BLaER1 treated with 17β-estradiol and CSF1 and Interleukin-3, amounts not matched to agents 10 nM and 100 nM (cell line): ENCODE measurements around the gene FARS2.
"Not testable (repeated sequence)": the region's sequence is repeated elsewhere in the genome, so short reads cannot be mapped to it uniquely, and the experiment has no call there.

Experiments
- H3K27ac ChIP-seq, 11 experiments: shearing (Covaris generic); formaldehyde crosslinking; 2 replicates each; pipeline ENCODE4 v1.8.1; 2022
- H3K27me3 ChIP-seq, 11 experiments: shearing (Covaris generic); formaldehyde crosslinking; 2 replicates each; pipeline ENCODE4 v1.8.1; 2022
- H3K36me3 ChIP-seq, 11 experiments: shearing (Covaris generic); formaldehyde crosslinking; 2 replicates each; pipeline ENCODE4 v1.8.1; 2022
- H3K4me1 ChIP-seq, 10 experiments: shearing (Covaris generic); formaldehyde crosslinking; 2 replicates each; pipeline ENCODE4 v1.8.1; 2022
- H3K4me2 ChIP-seq, 11 experiments: shearing (Covaris generic); formaldehyde crosslinking; 2 replicates each; pipeline ENCODE4 v1.8.1; 2022
- H3K4me3 ChIP-seq, 10 experiments: shearing (Covaris generic); formaldehyde crosslinking; 2 replicates each; pipeline ENCODE4 v1.8.1; 2022
- H3K9ac ChIP-seq, 11 experiments: shearing (Covaris generic); formaldehyde crosslinking; 2 replicates each; pipeline ENCODE4 v1.8.1; 2022
- H3K9me3 ChIP-seq, 11 experiments: shearing (Covaris generic); formaldehyde crosslinking; replicated peaks in 1 of 11; 2 replicates each; pipeline ENCODE4 v1.8.1; 2022
- H4K20me1 ChIP-seq, 11 experiments: shearing (Covaris generic); formaldehyde crosslinking; 2 replicates each; pipeline ENCODE4 v1.8.1; 2022
- Cebpa-rat ChIP-seq, 11 experiments: shearing (Covaris generic); IDR thresholded peaks; 2 replicates each; pipeline ENCODE4 v1.8.1; 2022

Gene FARS2

GRCh38 chr6:5562277-5562676 is 301.0 kb downstream of the FARS2 start:
- no peak for TF ChIP-seq Cebpa-rat (IDR thresholded peaks at IDR 0.05)
- Histone ChIP-seq H3K36me3 (peaks cover 0 to 5% (median 0%) of the 10 kb centered on the region in 11 experiments; a peak in 3 of 22 replicates), H3K27ac (no peak overlapping the region), H3K9me3 (peaks cover 7 to 43% (median 32%) of the 10 kb centered on the region in 11 experiments), H4K20me1 (no peaks in the 10 kb centered on the region), H3K4me3 (no peak overlapping the region), H3K4me2 (no peak overlapping the region), H3K27me3 (no peaks in the 10 kb centered on the region), H3K9ac (no peak overlapping the region), H3K4me1 (peaks cover 0 to 6% (median 4%) of the 10 kb centered on the region in 10 experiments; a peak in 10 of 20 replicates)

GRCh38 chr6:5563086-5563485 is 301.8 kb downstream of the FARS2 start:
- no peak overlapping the region for H3K27ac ChIP-seq
- H3K4me2 ChIP-seq = no peak overlapping the region
- no peak overlapping the region for H3K4me3 ChIP-seq
- TF ChIP-seq Cebpa-rat (IDR thresholded peaks at IDR 0.05) = no peak
- no peaks in the 10 kb centered on the region for H4K20me1 ChIP-seq
- H3K4me1 ChIP-seq = peaks cover 0 to 14% (median 12%) of the 10 kb centered on the region in 10 experiments; a peak in 10 of 20 replicates
- no peak overlapping the region for H3K9ac ChIP-seq
- peaks cover 0 to 5% (median 0%) of the 10 kb centered on the region in 11 experiments; a peak in 3 of 22 replicates for H3K36me3 ChIP-seq
- H3K27me3 ChIP-seq = no peaks in the 10 kb centered on the region
- H3K9me3 ChIP-seq = peaks cover 7 to 43% (median 32%) of the 10 kb centered on the region in 11 experiments

- H3K27me3 ChIP-seq, H3K36me3 ChIP-seq, H3K9ac ChIP-seq, H3K4me3 ChIP-seq, H4K20me1 ChIP-seq, H3K4me2 ChIP-seq, H3K27ac ChIP-seq: not testable (repeated sequence)
- Histone ChIP-seq H3K9me3 (peaks cover 7 to 43% (median 32%) of the 10 kb centered on the region in 11 experiments), H3K4me1 (peaks cover 0 to 17% (median 12%) of the 10 kb centered on the region in 10 experiments; a peak in 10 of 20 replicates)
These were observed 303.4 kb downstream of the FARS2 start for GRCh38 chr6:5564746-5565145.

GRCh38 chr6:5565971-5566370 is 304.7 kb downstream of the FARS2 start:
- Histone ChIP-seq H3K9me3 (peaks cover 7 to 43% (median 32%) of the 10 kb centered on the region in 11 experiments), H3K4me2 (no peak overlapping the region), H4K20me1 (no peaks in the 10 kb centered on the region), H3K9ac (no peak overlapping the region), H3K27ac (no peak overlapping the region), H3K4me1 (peaks cover 0 to 23% (median 14%) of the 10 kb centered on the region in 10 experiments; a peak in 10 of 20 replicates), H3K27me3 (no peaks in the 10 kb centered on the region), H3K36me3 (peaks cover 0 to 5% (median 0%) of the 10 kb centered on the region in 11 experiments; a peak in 3 of 22 replicates), H3K4me3 (no peak overlapping the region)
- no peak for TF ChIP-seq Cebpa-rat (IDR thresholded peaks at IDR 0.05)

- no peak for TF ChIP-seq Cebpa-rat (IDR thresholded peaks at IDR 0.05)
- no peak overlapping the region for H3K9ac ChIP-seq
- peak overlapping the region in 4 of 11 experiments; percentile 3 to 47 (median 18); a peak in 5 of 22 replicates for H3K4me2 ChIP-seq
- H3K27me3 ChIP-seq = no peaks in the 10 kb centered on the region
- H3K36me3 ChIP-seq = peaks cover 0 to 5% (median 0%) of the 10 kb centered on the region in 11 experiments; a peak in 3 of 22 replicates
- H3K9me3 ChIP-seq = peaks cover 7 to 43% (median 32%) of the 10 kb centered on the region in 11 experiments
- H3K27ac ChIP-seq = no peak overlapping the region
- no peak overlapping the region for H3K4me3 ChIP-seq
- H4K20me1 ChIP-seq = no peaks in the 10 kb centered on the region
- H3K4me1 ChIP-seq = peaks cover 0 to 23% (median 14%) of the 10 kb centered on the region in 10 experiments; a peak in 10 of 20 replicates
These were observed 305.4 kb downstream of the FARS2 start for GRCh38 chr6:5566718-5567117.

GRCh38 chr6:5567352-5567751 is 306.0 kb downstream of the FARS2 start:
- Histone ChIP-seq H3K9ac (no peak overlapping the region), H3K9me3 (peaks cover 10 to 43% (median 35%) of the 10 kb centered on the region in 11 experiments), H3K4me3 (no peak overlapping the region), H3K27ac (no peak overlapping the region), H3K36me3 (peaks cover 0 to 5% (median 0%) of the 10 kb centered on the region in 11 experiments; a peak in 3 of 22 replicates), H4K20me1 (no peaks in the 10 kb centered on the region), H3K4me2 (peak overlapping the region in 6 of 11 experiments; percentile 5 to 47 (median 7); a peak in 7 of 22 replicates), H3K27me3 (no peaks in the 10 kb centered on the region), H3K4me1 (peaks cover 0 to 23% (median 14%) of the 10 kb centered on the region in 10 experiments; a peak in 10 of 20 replicates)
- no peak for TF ChIP-seq Cebpa-rat (IDR thresholded peaks at IDR 0.05)

GRCh38 chr6:5567890-5568289 is 306.6 kb downstream of the FARS2 start:
- Histone ChIP-seq H3K4me1 (peaks cover 0 to 23% (median 14%) of the 10 kb centered on the region in 10 experiments; a peak in 10 of 20 replicates), H4K20me1 (no peaks in the 10 kb centered on the region), H3K36me3 (peaks cover 0 to 5% (median 0%) of the 10 kb centered on the region in 11 experiments; a peak in 3 of 22 replicates), H3K27ac (no peak overlapping the region), H3K4me2 (peak overlapping the region in 5 of 11 experiments; percentile 5 to 47 (median 6); a peak in 5 of 22 replicates), H3K9me3 (peaks cover 12 to 38% (median 31%) of the 10 kb centered on the region in 11 experiments), H3K4me3 (no peak overlapping the region), H3K9ac (no peak overlapping the region), H3K27me3 (no peaks in the 10 kb centered on the region)
- TF ChIP-seq Cebpa-rat (IDR thresholded peaks at IDR 0.05) = no peak

- TF ChIP-seq Cebpa-rat (IDR thresholded peaks at IDR 0.05) = no peak
- Histone ChIP-seq H3K9me3 (peaks cover 23 to 36% (median 25%) of the 10 kb centered on the region in 11 experiments), H3K27me3 (no peaks in the 10 kb centered on the region)
These were observed 308.2 kb downstream of the FARS2 start for GRCh38 chr6:5569491-5569890.

GRCh38 chr6:5570641-5571040 is 309.3 kb downstream of the FARS2 start:
- Histone ChIP-seq H3K9me3 (peaks cover 23 to 37% (median 30%) of the 10 kb centered on the region in 11 experiments), H3K27ac (no peak overlapping the region), H3K4me3 (no peak overlapping the region), H3K4me2 (peak overlapping the region in 4 of 11 experiments; percentile 4 to 25 (median 16); a peak in 3 of 22 replicates), H3K9ac (no peak overlapping the region), H4K20me1 (no peaks in the 10 kb centered on the region), H3K36me3 (peaks cover 0 to 12% (median 4%) of the 10 kb centered on the region in 11 experiments; a peak in 6 of 22 replicates), H3K27me3 (no peaks in the 10 kb centered on the region), H3K4me1 (peaks cover 0 to 23% (median 14%) of the 10 kb centered on the region in 10 experiments; a peak in 10 of 20 replicates)
- TF ChIP-seq Cebpa-rat (IDR thresholded peaks at IDR 0.05) = no peak

More at GRCh38 chr6:5569491-5569890, 308.2 kb downstream of the FARS2 start:
- no peaks in the 10 kb centered on the region for H4K20me1 ChIP-seq
- H3K4me1 ChIP-seq = peaks cover 0 to 23% (median 14%) of the 10 kb centered on the region in 10 experiments; a peak in 10 of 20 replicates
- H3K9ac ChIP-seq = no peak overlapping the region
- H3K4me3 ChIP-seq = no peak overlapping the region
- H3K27ac ChIP-seq = no peak overlapping the region
- H3K4me2 ChIP-seq = no peak overlapping the region
- H3K36me3 ChIP-seq = peaks cover 0 to 7% (median 0%) of the 10 kb centered on the region in 11 experiments; a peak in 3 of 22 replicates
